H1 (cell line): Measurements from ENCODE around the gene CHEK2. TPM values are rescaled to one million over a fixed set of nuclear protein-coding genes. Genes with fewer than 3 reads are reported as not detected.

Source experiments
- KDM5A ChIP-seq: fragments of 200-600 bp; IDR thresholded peaks from 2 replicates; pipeline ENCODE4 v1.7.1; 2012; ENCODE audit warnings: mild to moderate bottlenecking, low read length, inconsistent platforms, mixed read lengths
- NRF1 ChIP-seq: IDR thresholded peaks from 2 replicates; pipeline ENCODE4 v1.6.1; 2011; ENCODE audit warnings: mild to moderate bottlenecking, low read depth, low read length, improper control_type of control experiment
- RNF2 ChIP-seq: fragments of 200-900, 300-1000 bp; sonication (generic); IDR thresholded peaks from 2 replicates; pipeline ENCODE4 v1.7.1; 2016; ENCODE audit warnings: borderline replicate concordance, low read depth, mild to moderate bottlenecking, antibody characterized with exemption, low read length; ENCODE audit not compliant: poor library complexity, severe bottlenecking; ENCODE audit errors: missing control alignments
- TBP ChIP-seq: IDR thresholded peaks from 2 replicates; pipeline ENCODE4 v1.6.1; 2011; ENCODE audit warnings: low read depth, low read length, improper control_type of control experiment
- polyA plus RNA-seq, 7 experiments: library from polyadenylated mRNA; depleted of rRNA in 3 of 7; stranded (reverse) in 5 of 7; unstranded in 2 of 7; fragments of >200 nt in 5 of 7; fragments of 200-250 nt in 2 of 7; gene quantifications; 1 replicate in 5 of 7; 2 replicates in 1 of 7; 4 replicates in 1 of 7; pipeline versions ENCODE4 v1.2.1 to v1.2.3, GENCODE V29; 2011 to 2013; ENCODE audit warnings: missing spikeins in 2 of 7, mixed read lengths in 2 of 7
- total RNA-seq: library from RNA; stranded (reverse); fragmentation: NEBNext Ultra II Directional; extraction: Animal tissue kit (Norgen Biotek cat#: 25700); gene quantifications from 2 replicates; pipeline ENCODE4 v1.2.1, GENCODE V29; 2021

The CHEK2 gene
- total and polyA plus RNA-seq, 2 of the 8 experiments (the other 6 are each of a cell fraction or from before 2014, with no cell fraction given) = 74.9 to 89.5 TPM

DNA sequence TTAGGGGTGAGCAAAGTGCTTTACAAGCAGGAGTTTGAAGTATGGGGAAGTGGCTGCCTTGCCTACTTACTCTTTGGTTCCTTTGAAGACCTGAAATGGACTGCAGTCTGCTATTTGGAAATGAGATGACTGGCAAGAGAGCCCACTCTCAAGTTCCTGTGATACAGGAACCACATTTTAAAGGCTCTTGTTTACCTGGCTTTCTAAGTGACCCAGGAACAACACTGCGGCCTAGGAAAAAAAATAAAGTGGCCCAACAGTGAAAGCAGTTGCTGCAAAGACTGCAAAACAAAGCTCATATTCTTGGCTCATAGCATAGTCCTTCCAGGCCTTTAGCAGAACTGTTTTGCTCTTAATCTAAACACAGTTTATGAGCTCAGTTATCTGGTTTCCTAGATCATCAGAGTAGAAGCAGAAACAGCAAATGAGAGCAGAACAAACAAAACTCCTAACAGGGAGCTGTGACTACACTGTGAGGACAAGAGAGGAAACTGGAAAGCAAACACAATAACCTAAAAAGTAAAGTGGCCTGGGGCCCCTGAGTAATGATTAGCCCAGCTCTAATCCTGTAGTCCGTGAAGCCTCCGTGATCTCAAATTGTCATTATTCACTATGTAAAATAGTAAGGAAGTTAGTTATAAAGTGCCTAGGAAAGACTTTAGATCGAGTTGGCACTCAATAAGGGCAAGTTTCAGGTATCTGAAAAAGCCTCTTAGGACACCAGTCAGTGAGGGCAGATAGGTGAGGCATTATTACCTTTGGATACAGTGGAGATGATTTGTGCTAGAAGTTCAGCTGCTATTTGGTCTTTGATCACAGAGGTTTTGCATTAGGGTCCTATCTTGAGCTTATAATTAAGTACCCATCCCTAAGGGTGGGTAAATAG, 42.4 kb upstream of the CHEK2 start (continued):
- TF ChIP-seq RNF2 = no peak
- TF ChIP-seq NRF1 = no peak
- no peak for TF ChIP-seq KDM5A
- TF ChIP-seq TBP = no peak
